ENCODE measurements around the gene KLHL29. TPM values are rescaled to one million over a fixed set of nuclear protein-coding genes. Genes with fewer than 3 reads are reported as not detected.

The KLHL29 gene
- total RNA-seq, 1 donor from 2014 or later: 15.1 TPM

DNA sequence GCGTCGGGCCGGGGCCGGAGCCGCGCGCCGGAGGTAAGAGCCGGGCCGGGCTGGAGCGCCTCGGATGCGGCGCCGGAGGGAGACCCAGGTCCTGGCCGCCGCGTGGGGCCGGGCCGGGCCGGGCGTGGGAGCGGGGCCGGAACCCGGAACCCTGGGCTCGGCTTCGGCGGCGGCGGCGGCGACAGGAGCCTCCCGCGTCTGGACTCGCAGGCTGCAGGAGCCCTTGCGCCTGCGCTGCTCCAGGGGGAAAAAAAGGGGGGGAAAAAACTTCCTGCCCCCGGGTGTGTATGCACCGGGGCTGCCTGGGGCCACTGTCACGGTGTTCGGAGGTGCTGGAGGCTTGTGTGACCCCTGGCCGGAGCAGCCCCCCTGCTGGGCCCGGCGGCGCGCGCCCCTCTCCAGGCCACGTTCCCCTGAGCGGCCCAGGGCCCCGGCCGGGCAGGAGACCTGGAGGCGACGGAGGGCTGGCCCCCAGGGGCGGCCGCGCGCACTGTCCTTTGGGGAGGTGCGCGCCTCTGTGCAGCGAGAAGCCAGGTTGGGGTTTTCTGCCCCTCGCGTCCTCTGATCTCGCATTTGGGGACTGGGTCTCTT, 864 bp downstream of the KLHL29 start:
- Histone ChIP-seq H3K9me3 (no peaks in the 10 kb centered on the region), H3K4me1 (peaks cover 11% of the 10 kb centered on the region), H3K27ac (peak overlapping the region; percentile 51), H3K4me3 (peak overlapping the region; percentile 65), H3K27me3 (peaks cover 10% of the 10 kb centered on the region), H3K36me3 (no peaks in the 10 kb centered on the region)
- TF ChIP-seq, protein P1, sequence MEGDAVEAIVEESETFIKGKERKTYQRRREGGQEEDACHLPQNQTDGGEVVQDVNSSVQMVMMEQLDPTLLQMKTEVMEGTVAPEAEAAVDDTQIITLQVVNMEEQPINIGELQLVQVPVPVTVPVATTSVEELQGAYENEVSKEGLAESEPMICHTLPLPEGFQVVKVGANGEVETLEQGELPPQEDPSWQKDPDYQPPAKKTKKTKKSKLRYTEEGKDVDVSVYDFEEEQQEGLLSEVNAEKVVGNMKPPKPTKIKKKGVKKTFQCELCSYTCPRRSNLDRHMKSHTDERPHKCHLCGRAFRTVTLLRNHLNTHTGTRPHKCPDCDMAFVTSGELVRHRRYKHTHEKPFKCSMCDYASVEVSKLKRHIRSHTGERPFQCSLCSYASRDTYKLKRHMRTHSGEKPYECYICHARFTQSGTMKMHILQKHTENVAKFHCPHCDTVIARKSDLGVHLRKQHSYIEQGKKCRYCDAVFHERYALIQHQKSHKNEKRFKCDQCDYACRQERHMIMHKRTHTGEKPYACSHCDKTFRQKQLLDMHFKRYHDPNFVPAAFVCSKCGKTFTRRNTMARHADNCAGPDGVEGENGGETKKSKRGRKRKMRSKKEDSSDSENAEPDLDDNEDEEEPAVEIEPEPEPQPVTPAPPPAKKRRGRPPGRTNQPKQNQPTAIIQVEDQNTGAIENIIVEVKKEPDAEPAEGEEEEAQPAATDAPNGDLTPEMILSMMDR (IDR thresholded peaks at IDR 0.05): no peak
- ATAC-seq (peak; percentile 42), DNase-seq (peak; percentile 72)
- intact Hi-C loops (cut with DNase I): no loop called here

DNA sequence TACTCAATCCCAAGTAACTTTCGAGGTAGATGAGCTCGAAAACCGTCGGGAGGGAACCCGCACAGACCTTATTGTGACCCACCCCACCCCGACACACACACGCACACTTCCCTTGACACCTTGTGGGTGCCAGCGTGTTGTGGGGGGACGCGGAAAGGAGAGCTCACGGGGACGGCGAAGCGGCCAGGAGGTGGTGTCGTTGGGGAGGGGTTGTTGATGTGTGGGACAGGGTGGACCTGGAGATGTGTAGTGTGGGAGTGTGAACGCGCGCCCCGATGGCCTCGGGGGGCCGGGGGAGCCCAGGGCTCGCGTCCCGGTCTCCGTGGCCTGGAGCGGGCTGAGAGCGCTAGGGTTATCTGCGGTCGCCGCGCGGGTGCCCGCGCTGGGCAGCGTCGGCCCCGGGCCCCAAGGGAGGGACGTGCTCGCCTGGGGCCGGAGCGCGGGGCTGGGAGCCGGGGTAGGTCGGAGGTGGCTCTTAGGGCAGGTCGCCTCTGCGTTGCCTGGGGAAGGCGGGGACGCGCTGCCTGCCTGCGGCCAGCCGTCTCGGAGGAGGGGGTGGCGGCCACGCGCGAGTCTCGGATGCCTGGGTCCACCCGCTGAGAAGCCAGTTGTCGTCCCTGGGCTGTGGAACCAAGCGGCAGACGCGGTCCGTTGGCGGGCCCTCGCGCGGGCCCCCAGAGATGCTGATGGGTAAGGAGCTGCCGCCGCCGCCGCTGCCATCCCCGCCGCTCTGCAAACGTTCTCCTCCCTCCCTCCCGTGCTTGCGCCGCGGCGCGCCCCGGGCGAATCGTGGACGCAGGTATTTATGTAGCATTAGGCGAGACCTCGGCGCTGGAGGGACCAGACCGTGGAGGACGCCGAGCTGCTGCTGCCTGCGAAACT, 1.6 kb downstream of the KLHL29 start:
- intact Hi-C loops (cut with DNase I): no loop called here
- TF ChIP-seq, protein P1 (IDR thresholded peaks at IDR 0.05): no peak
- Histone ChIP-seq H3K4me3 (peak overlapping the region; percentile 65), H3K36me3 (no peaks in the 10 kb centered on the region), H3K9me3 (no peaks in the 10 kb centered on the region), H3K27ac (no peak overlapping the region), H3K27me3 (peaks cover 10% of the 10 kb centered on the region), H3K4me1 (peaks cover 9% of the 10 kb centered on the region)
- peak; percentile 30 for ATAC-seq
- peak; percentile 72 for DNase-seq

DNA sequence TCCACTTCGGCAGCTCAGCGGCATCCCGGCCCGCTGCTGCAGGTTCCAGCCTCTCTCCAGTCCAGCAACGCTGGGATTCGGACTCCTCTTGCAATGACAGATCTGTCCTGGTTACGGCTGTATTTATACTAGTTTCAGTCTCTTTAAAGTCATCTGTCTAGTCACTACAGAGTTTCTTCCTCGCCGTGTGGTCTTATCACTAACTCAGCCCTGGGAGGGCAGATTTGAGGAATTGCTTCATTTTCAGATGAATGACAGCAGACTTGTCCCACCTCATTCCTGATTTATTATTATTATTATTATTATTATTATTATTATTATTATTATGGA, 2.2 kb downstream of the KLHL29 start:
- DNase-seq: no peak
- H3K36me3 ChIP-seq: no peaks in the 10 kb centered on the region
- intact Hi-C loops (cut with DNase I): no loop called here

DNA sequence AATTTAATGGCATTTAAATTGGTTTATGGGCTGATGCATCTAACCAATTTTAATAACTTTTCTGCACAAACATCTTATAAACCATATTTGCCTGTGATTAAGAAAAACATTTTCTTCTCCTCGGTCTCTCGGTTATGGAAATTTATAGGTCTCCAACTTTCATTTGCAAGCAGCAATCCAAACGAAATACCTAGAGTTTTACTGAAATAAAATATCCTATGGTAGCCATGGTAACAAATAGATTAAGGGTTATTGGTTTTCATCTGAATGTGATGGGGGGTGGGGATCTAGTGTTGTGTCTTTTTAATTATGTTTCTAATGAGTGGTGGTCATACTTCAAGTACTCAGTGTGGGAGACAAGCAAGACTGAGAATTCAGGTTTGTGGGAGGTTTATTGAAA, 2.9 kb downstream of the KLHL29 start:
- intact Hi-C loops (cut with DNase I): no loop called here
- no peak overlapping the region for H3K4me3 ChIP-seq
- DNase-seq: no peak
- TF ChIP-seq, protein P1 (IDR thresholded peaks at IDR 0.05): no peak
- peaks cover 10% of the 10 kb centered on the region for H3K27me3 ChIP-seq
- ATAC-seq: no peak
- no peaks in the 10 kb centered on the region for H3K36me3 ChIP-seq
- H3K9me3 ChIP-seq: no peaks in the 10 kb centered on the region
- H3K27ac ChIP-seq: no peak overlapping the region
- peaks cover 9% of the 10 kb centered on the region for H3K4me1 ChIP-seq

More for the DNA sequence above, 2.2 kb downstream of the KLHL29 start:
- ATAC-seq: no peak
- no peak overlapping the region for H3K27ac ChIP-seq
- H3K9me3 ChIP-seq: no peaks in the 10 kb centered on the region
- peaks cover 9% of the 10 kb centered on the region for H3K4me1 ChIP-seq
- peaks cover 10% of the 10 kb centered on the region for H3K27me3 ChIP-seq
- H3K4me3 ChIP-seq: peak overlapping the region; percentile 65
- TF ChIP-seq, protein P1 (IDR thresholded peaks at IDR 0.05): no peak

DNA sequence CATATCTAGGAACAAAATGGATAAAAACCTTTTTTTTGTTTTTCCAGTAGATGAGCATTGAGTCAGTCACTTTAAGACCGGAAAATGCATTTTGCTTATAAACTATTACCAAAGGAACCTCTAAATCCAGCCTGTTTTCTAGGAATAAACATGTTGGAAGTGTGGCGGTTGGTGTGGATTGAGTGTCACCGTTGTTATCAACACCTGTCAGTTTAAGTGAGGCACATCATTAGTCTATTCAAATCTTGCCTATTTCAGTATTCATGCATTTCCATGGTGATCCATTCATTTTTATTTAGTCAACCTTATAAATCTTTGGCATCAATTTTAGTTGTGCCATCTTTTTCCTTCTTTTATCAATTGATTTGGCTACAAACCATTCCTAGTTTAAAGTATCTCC, 3.3 kb downstream of the KLHL29 start:
- Histone ChIP-seq H3K9me3 (no peaks in the 10 kb centered on the region), H3K27me3 (peaks cover 10% of the 10 kb centered on the region), H3K36me3 (no peaks in the 10 kb centered on the region), H3K4me3 (no peak overlapping the region), H3K27ac (no peak overlapping the region), H3K4me1 (peaks cover 9% of the 10 kb centered on the region)
- DNase-seq: no peak
- TF ChIP-seq, protein P1 (IDR thresholded peaks at IDR 0.05): no peak
- no peak for ATAC-seq
- intact Hi-C loops (cut with DNase I): no loop called here

All from upper lobe of right lung (tissue), 1 donor.